Suprapubic skin (tissue), 4 donors: ENCODE results near the gene POLR1A. TPM values are rescaled to one million over a fixed set of nuclear protein-coding genes. Genes with fewer than 3 reads are reported as not detected.
A peak's percentile ranks its signal among the peaks of the same experiment; 100 is the strongest.

Experiments
- DNase-seq, 2 donors: peaks; one replicate each; pipeline ENCODE4 v3.0.0-alpha.2; 2019; ENCODE audit warnings: low spot score in 2 of 2
- H3K27ac ChIP-seq: fragments of 200-600 bp; sonication (generic); one replicate; pipeline ENCODE4 v1.5.1; 2019
- H3K27me3 ChIP-seq: fragments of 200-600 bp; sonication (generic); one replicate; pipeline ENCODE4 v1.5.1; 2019
- H3K36me3 ChIP-seq: fragments of 200-600 bp; sonication (generic); one replicate; pipeline ENCODE4 v1.5.1; 2019
- H3K4me1 ChIP-seq: fragments of 200-600 bp; sonication (generic); one replicate; pipeline ENCODE4 v1.5.1; 2019
- H3K4me3 ChIP-seq: fragments of 200-600 bp; sonication (generic); one replicate; pipeline ENCODE4 v1.5.1; 2019; ENCODE audit warnings: mild to moderate bottlenecking
- H3K9me3 ChIP-seq: fragments of 200-600 bp; sonication (generic); one replicate; pipeline ENCODE4 v1.5.1; 2019
- CTCF ChIP-seq, 2 donors: fragments of 200-600 bp in 1 of 2; fragments of 450-650 bp in 1 of 2; sonication (generic) in 1 of 2; IDR thresholded peaks; one replicate each; pipeline ENCODE4 v1.5.1; 2016 to 2019; ENCODE audit warnings: antibody characterized with exemption in 2 of 2, mild to moderate bottlenecking in 1 of 2, moderate library complexity in 1 of 2
- EP300 ChIP-seq: sonication (generic); formaldehyde crosslinking; IDR thresholded peaks from one replicate; pipeline ENCODE4 v1.6.1; 2017; ENCODE audit warnings: antibody characterized with exemption
- POLR2A ChIP-seq, 2 donors: fragments of 450-650 bp; IDR thresholded peaks; one replicate each; pipeline ENCODE4 v1.6.1; 2017; ENCODE audit warnings: antibody characterized with exemption in 2 of 2, mild to moderate bottlenecking in 2 of 2, moderate library complexity in 2 of 2
- POLR2AphosphoS5 ChIP-seq, 3 donors: sonication (generic); formaldehyde crosslinking; IDR thresholded peaks; one replicate each; pipeline ENCODE4 v1.6.1; 2017; ENCODE audit warnings: antibody characterized with exemption in 3 of 3
- WGBS: methylation state at CpG from one replicate; pipeline ENCODE4 v1.1.5; 2018; 5-methylcytosine and 5-hydroxymethylcytosine counted together
- total RNA-seq, 4 donors: library from RNA; depleted of rRNA; stranded (reverse); fragments of >200 nt; gene quantifications; one replicate each; pipeline ENCODE4 v1.1.0, GENCODE V29; 2016

POLR1A gene
- total RNA-seq, 4 donors from 2014 or later = 20.2 to 24.3 (median 21.2) TPM

- Histone ChIP-seq H3K9me3 (no peaks in the 10 kb centered on the region), H3K4me3 (no peak overlapping the region), H3K27me3 (no peaks in the 10 kb centered on the region), H3K36me3 (peaks cover 56% of the 10 kb centered on the region), H3K27ac (no peak overlapping the region), H3K4me1 (peaks cover 6% of the 10 kb centered on the region)
- TF ChIP-seq CTCF (IDR thresholded peaks at IDR 0.05) = no peak
- no peak for TF ChIP-seq POLR2AphosphoS5 (IDR thresholded peaks at IDR 0.05)
- TF ChIP-seq POLR2A (IDR thresholded peaks at IDR 0.05) = no peak
- no peak for TF ChIP-seq EP300
- WGBS = 72% methylated on average over 2 of the region's 2 CpGs
- DNase-seq = no peak
Observed at GRCh38 chr2:86062043-86062442, 43.6 kb downstream of the POLR1A start.

GRCh38 chr2:86056590-86057331, 48.9 kb downstream of the POLR1A start:
- Histone ChIP-seq H3K27me3 (no peaks in the 10 kb centered on the region), H3K36me3 (peaks cover 57% of the 10 kb centered on the region), H3K9me3 (no peaks in the 10 kb centered on the region), H3K4me3 (no peak overlapping the region), H3K27ac (no peak overlapping the region), H3K4me1 (peaks cover 10% of the 10 kb centered on the region)
- DNase-seq = no peak
- 83% methylated on average over 4 of the region's 4 CpGs for WGBS
- TF ChIP-seq EP300 = no peak
- no peak for TF ChIP-seq POLR2A (IDR thresholded peaks at IDR 0.05)
- TF ChIP-seq POLR2AphosphoS5 (IDR thresholded peaks at IDR 0.05) = no peak
- TF ChIP-seq CTCF (IDR thresholded peaks at IDR 0.05) = no peak

GRCh38 chr2:86055314-86055713, 50.4 kb downstream of the POLR1A start:
- Histone ChIP-seq H3K4me3 (no peak overlapping the region), H3K27me3 (no peaks in the 10 kb centered on the region), H3K4me1 (peaks cover 10% of the 10 kb centered on the region), H3K36me3 (peaks cover 57% of the 10 kb centered on the region), H3K9me3 (no peaks in the 10 kb centered on the region), H3K27ac (no peak overlapping the region)
- TF ChIP-seq POLR2AphosphoS5 (IDR thresholded peaks at IDR 0.05) = no peak
- no peak for TF ChIP-seq POLR2A (IDR thresholded peaks at IDR 0.05)
- TF ChIP-seq CTCF (IDR thresholded peaks at IDR 0.05) = no peak
- no peak for TF ChIP-seq EP300
- WGBS = 85% methylated on average over 3 of the region's 3 CpGs
- no peak for DNase-seq

- no peak for TF ChIP-seq POLR2A (IDR thresholded peaks at IDR 0.05)
- H3K27ac ChIP-seq = no peak overlapping the region
- peak in 1 of 2 donors; percentile 74 for DNase-seq
- peaks cover 56% of the 10 kb centered on the region for H3K36me3 ChIP-seq
- WGBS = 84% methylated on average over 10 of the region's 10 CpGs
- no peaks in the 10 kb centered on the region for H3K9me3 ChIP-seq
- H3K27me3 ChIP-seq = no peaks in the 10 kb centered on the region
- no peak overlapping the region for H3K4me3 ChIP-seq
- peaks cover 10% of the 10 kb centered on the region for H3K4me1 ChIP-seq
Observed at GRCh38 chr2:86054535-86055082, 51.1 kb downstream of the POLR1A start.

GRCh38 chr2:86053166-86053565, 52.5 kb downstream of the POLR1A start:
- Histone ChIP-seq H3K27ac (no peak overlapping the region), H3K36me3 (peaks cover 68% of the 10 kb centered on the region), H3K9me3 (no peaks in the 10 kb centered on the region), H3K4me3 (no peak overlapping the region), H3K27me3 (no peaks in the 10 kb centered on the region), H3K4me1 (peaks cover 10% of the 10 kb centered on the region)
- 91% methylated on average over 4 of the region's 4 CpGs for WGBS
- TF ChIP-seq POLR2AphosphoS5 (IDR thresholded peaks at IDR 0.05) = no peak
- no peak for TF ChIP-seq POLR2A (IDR thresholded peaks at IDR 0.05)
- no peak for TF ChIP-seq EP300
- TF ChIP-seq CTCF (IDR thresholded peaks at IDR 0.05) = no peak
- DNase-seq = peak; percentile 2 to 48
